ENCODE results near the gene C1orf116.

DNA sequence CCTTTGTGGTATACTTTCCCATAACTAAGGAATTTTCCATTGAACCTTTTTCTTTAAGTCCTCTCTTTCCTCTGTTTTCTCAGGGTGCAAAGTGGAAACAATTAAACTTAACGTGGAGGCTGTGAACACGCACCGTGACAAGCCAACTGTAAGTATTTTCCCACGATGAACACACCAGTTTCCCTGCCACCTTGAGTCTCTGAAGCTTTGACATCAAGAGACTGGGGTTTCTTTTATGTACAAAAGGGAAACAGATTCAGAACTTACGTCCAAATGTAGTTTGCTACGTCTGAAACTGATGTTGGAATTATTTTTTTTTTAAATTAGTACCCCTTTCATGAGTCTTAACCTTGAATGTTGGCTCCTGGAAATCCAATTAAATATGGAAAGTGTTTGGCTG lies 38.9 kb upstream of the C1orf116 start:
- TF ChIP-seq, protein P1, sequence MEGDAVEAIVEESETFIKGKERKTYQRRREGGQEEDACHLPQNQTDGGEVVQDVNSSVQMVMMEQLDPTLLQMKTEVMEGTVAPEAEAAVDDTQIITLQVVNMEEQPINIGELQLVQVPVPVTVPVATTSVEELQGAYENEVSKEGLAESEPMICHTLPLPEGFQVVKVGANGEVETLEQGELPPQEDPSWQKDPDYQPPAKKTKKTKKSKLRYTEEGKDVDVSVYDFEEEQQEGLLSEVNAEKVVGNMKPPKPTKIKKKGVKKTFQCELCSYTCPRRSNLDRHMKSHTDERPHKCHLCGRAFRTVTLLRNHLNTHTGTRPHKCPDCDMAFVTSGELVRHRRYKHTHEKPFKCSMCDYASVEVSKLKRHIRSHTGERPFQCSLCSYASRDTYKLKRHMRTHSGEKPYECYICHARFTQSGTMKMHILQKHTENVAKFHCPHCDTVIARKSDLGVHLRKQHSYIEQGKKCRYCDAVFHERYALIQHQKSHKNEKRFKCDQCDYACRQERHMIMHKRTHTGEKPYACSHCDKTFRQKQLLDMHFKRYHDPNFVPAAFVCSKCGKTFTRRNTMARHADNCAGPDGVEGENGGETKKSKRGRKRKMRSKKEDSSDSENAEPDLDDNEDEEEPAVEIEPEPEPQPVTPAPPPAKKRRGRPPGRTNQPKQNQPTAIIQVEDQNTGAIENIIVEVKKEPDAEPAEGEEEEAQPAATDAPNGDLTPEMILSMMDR (conservative IDR thresholded peaks at IDR 0.05; ENCODE audit: low read length): no peak
- no peak for TF ChIP-seq EZH2phosphoT487 (IDR thresholded peaks at IDR 0.05; ENCODE audit: borderline replicate concordance)
